ENCODE measurements around the gene LRFN3. TPM values are rescaled to one million over a fixed set of nuclear protein-coding genes. Genes with fewer than 3 reads are reported as not detected.

LRFN3 gene
- total and polyA plus RNA-seq, 2 of the 13 experiments (the other 11 are each of a cell fraction or from before 2014, with no cell fraction given): 0.74 to 1.6 TPM

DNA sequence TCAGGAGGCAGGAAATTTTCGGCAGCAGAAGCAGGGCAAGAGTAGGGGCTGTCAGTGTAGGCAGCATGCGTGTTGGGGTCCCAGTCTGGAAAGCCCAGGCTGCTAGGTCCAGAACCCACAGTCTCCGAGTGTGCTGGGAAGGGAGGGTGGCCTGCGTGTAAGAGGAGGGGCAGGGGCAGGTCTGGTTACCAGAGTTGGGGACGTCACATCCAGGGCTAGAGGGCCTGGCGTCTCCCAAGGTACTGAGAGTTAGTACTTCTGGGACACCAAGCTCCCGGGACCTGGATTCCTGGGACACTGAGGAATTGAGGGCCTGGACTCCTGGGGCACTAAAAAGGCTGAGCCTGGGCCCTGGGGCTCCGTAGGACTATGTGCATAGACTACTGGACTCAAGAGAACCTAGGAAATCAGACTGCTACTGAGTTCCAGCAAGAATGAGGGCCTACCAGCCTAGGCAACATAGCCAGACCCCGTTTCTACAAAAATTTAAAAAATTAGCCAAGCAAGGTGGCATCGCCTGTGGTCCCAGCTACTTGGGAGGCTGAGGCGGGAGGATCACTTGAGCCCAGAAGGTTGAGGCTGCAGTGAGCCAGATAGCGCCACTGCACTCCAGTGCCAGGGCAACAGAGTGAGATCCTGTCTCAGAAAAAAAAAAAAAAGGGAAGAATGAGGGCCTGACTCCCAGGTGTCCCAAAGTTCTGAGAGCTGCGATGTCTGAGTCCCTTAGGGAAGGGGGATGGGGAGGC, 38.3 kb upstream of the LRFN3 start:
- TF ChIP-seq HHEX (CRISPR knock-in tag; IDR thresholded peaks at IDR 0.05) (no peak), ZFY (CRISPR knock-in tag; IDR thresholded peaks at IDR 0.05) (0 out of 2 replicates have a peak, but pooled peaks have one; percentile 6)
- intact Hi-C loops (cut with micrococcal nuclease; ENCODE audit: unreplicated experiment): no loop called here
- H3K4me3 ChIP-seq (replicated peaks in 1 of 3; ENCODE audit: insufficient read depth in 1 of 3, low read depth in 2 of 3, low read length in 3 of 3): no peak overlapping the region
- no peaks in the 10 kb centered on the region for H3K79me2 ChIP-seq (ENCODE audit: insufficient read depth, low read length)
- FAIRE-seq (no peak), DNase-seq (ENCODE audit: low spot score) (no peak), ATAC-seq (no peak)
- H3K4me1 ChIP-seq (ENCODE audit: insufficient read depth, low read length): peaks cover 29% of the 10 kb centered on the region
- H3K27me3 ChIP-seq (ENCODE audit: control insufficient read depth in 1 of 2, insufficient read depth in 2 of 2, low read length in 2 of 2): 0 out of 5 replicates have a peak, but pooled peaks cover 0 to 2% of the 10 kb centered on the region in 2 experiments
- H4K20me1 ChIP-seq (ENCODE audit: insufficient read depth, low read length): no peaks in the 10 kb centered on the region
- ChIA-PET CTCF (ENCODE audit: low intra/inter-chr PET ratio, low total read pairs) (no interaction called here), POLR2A (no interaction called here)
- no peaks in the 10 kb centered on the region for H3K9me3 ChIP-seq (ENCODE audit: low read length)
- H2AFZ ChIP-seq (ENCODE audit: low read length): no peak overlapping the region
- peaks cover 4 to 19% of the 10 kb centered on the region in 2 experiments; a peak in 2 of 5 replicates for H3K36me3 ChIP-seq (replicated peaks in 1 of 2; ENCODE audit: control insufficient read depth in 1 of 2, insufficient read depth in 2 of 2, low read length in 2 of 2)
- no peak overlapping the region for H3K4me2 ChIP-seq (ENCODE audit: low read depth, low read length)
- no peak overlapping the region for H3K9ac ChIP-seq (ENCODE audit: insufficient read depth, low read depth, low read length)
- in situ Hi-C loops (cut with HindIII; ENCODE audit: extremely low pct_ligation_motif_present, low pct_unique_long_range_greater_than_20kb): no loop called here
- no peak overlapping the region for H3K27ac ChIP-seq (ENCODE audit: extremely low read length, insufficient read depth, low read length)
- BruUV-seq (replicated peaks): no TSS peak
- 95% methylated on average over 13 of the region's 13 CpGs for WGBS (ENCODE audit: low lambda C conversion rate)

DNA sequence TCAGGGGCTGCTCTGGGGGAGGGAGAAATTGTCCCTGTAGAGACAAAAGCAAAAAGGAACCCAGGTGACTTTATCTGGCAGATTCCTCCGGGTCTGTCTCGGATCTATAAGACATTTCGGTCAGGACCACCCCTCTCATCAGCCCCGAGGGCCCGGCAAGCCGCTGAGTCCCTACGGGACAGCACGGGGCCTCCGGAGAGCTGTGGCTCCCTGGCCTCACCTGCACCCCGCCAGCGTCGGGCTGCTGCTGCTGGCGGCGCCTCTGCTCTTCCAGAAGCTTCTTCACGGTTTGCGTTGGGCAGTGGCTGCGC, 37.7 kb upstream of the LRFN3 start:
- no peaks in the 10 kb centered on the region for H4K20me1 ChIP-seq (ENCODE audit: insufficient read depth, low read length)
- H3K9ac ChIP-seq (ENCODE audit: insufficient read depth, low read depth, low read length): no peak overlapping the region
- 0 out of 5 replicates have a peak, but pooled peaks cover 0 to 2% of the 10 kb centered on the region in 2 experiments for H3K27me3 ChIP-seq (ENCODE audit: control insufficient read depth in 1 of 2, insufficient read depth in 2 of 2, low read length in 2 of 2)
- no peaks in the 10 kb centered on the region for H3K79me2 ChIP-seq (ENCODE audit: insufficient read depth, low read length)
- WGBS (ENCODE audit: low lambda C conversion rate): no CpG with 5 or more reads among the region's 17 CpGs
- 0 out of 2 replicates have a peak overlapping the region, but pooled peaks have one; percentile 78 for H3K4me2 ChIP-seq (ENCODE audit: low read depth, low read length)
- CTCF ChIA-PET (ENCODE audit: low intra/inter-chr PET ratio, low total read pairs): no interaction called here
- H3K27ac ChIP-seq (ENCODE audit: extremely low read length, insufficient read depth, low read length): no peak overlapping the region
- TF ChIP-seq, protein P1, sequence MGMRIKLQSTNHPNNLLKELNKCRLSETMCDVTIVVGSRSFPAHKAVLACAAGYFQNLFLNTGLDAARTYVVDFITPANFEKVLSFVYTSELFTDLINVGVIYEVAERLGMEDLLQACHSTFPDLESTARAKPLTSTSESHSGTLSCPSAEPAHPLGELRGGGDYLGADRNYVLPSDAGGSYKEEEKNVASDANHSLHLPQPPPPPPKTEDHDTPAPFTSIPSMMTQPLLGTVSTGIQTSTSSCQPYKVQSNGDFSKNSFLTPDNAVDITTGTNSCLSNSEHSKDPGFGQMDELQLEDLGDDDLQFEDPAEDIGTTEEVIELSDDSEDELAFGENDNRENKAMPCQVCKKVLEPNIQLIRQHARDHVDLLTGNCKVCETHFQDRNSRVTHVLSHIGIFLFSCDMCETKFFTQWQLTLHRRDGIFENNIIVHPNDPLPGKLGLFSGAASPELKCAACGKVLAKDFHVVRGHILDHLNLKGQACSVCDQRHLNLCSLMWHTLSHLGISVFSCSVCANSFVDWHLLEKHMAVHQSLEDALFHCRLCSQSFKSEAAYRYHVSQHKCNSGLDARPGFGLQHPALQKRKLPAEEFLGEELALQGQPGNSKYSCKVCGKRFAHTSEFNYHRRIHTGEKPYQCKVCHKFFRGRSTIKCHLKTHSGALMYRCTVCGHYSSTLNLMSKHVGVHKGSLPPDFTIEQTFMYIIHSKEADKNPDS (CRISPR knock-in tag; IDR thresholded peaks at IDR 0.05): no peak
- ATAC-seq (no peak), FAIRE-seq (no peak), DNase-seq (ENCODE audit: low spot score) (no peak)
- H3K4me3 ChIP-seq (replicated peaks in 1 of 3; ENCODE audit: insufficient read depth in 1 of 3, low read depth in 2 of 3, low read length in 3 of 3): no peak overlapping the region; a peak in 1 of 6 replicates
- POLR2A ChIA-PET: no interaction called here
- peaks cover 4 to 19% of the 10 kb centered on the region in 2 experiments; a peak in 2 of 5 replicates for H3K36me3 ChIP-seq (replicated peaks in 1 of 2; ENCODE audit: control insufficient read depth in 1 of 2, insufficient read depth in 2 of 2, low read length in 2 of 2)
- H3K9me3 ChIP-seq (ENCODE audit: low read length): no peaks in the 10 kb centered on the region
- intact Hi-C loops (cut with micrococcal nuclease; ENCODE audit: unreplicated experiment): no loop called here
- H3K4me1 ChIP-seq (ENCODE audit: insufficient read depth, low read length): peaks cover 35% of the 10 kb centered on the region
- in situ Hi-C loops (cut with HindIII; ENCODE audit: extremely low pct_ligation_motif_present, low pct_unique_long_range_greater_than_20kb): no loop called here
- no TSS peak for BruUV-seq (replicated peaks)
- no peak overlapping the region for H2AFZ ChIP-seq (ENCODE audit: low read length)

Measured in HepG2 (cell line).